ENCODE measurements around the gene FBXW9.
"Not testable (repeated sequence)": the region's sequence is repeated elsewhere in the genome, so short reads cannot be mapped to it uniquely, and the experiment has no call there.

FBXW9 gene

DNA sequence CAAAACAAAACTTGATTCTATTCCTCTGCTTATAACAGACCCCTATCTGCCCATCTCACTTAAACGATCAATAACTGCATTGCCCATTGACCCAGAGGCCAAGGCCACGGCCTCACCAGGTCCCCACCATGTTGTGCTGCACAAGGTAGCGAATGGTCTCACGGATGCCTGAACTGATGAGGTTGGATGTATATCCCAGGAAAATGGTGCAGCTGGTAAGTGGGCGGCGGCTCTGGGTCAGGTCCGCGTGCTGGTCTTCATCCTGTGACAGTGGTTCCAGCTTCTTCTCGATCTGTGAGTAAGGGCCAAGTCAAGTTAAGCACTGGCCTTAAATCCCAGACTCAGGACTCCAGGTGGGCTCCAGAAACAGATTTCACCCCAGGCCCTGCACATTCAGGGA, 16.4 kb downstream of the FBXW9 start:
- DNase-seq (ENCODE audit: low read depth, low spot score): no peak
- no peak overlapping the region for H3K4me3 ChIP-seq (ENCODE audit: low read depth, low read length)
- in situ Hi-C loops (cut with HindIII; ENCODE audit: low sequenced_read_pairs): no loop called here
- TF ChIP-seq, protein P1, sequence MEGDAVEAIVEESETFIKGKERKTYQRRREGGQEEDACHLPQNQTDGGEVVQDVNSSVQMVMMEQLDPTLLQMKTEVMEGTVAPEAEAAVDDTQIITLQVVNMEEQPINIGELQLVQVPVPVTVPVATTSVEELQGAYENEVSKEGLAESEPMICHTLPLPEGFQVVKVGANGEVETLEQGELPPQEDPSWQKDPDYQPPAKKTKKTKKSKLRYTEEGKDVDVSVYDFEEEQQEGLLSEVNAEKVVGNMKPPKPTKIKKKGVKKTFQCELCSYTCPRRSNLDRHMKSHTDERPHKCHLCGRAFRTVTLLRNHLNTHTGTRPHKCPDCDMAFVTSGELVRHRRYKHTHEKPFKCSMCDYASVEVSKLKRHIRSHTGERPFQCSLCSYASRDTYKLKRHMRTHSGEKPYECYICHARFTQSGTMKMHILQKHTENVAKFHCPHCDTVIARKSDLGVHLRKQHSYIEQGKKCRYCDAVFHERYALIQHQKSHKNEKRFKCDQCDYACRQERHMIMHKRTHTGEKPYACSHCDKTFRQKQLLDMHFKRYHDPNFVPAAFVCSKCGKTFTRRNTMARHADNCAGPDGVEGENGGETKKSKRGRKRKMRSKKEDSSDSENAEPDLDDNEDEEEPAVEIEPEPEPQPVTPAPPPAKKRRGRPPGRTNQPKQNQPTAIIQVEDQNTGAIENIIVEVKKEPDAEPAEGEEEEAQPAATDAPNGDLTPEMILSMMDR (IDR thresholded peaks at IDR 0.05; ENCODE audit: low read depth, low read length): no peak

DNA sequence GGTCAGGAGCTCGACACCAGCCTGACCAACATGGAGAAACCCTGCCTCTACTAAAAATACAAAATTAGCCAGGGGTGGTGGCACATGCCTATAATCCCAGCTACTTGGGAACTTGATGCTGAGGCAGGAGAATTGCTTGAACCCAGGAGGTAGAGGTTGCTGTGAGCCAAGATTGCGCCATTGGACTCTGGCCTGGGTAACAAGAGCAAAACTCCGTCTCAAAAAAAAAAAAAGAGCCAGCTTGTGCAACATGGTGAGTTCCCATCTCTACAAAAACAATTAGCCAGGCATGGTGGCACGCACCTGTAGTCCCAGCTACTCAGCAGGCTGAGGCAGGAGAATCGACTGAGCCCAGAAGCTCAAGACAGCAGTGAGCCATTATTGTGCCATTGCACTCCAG, 18.4 kb downstream of the FBXW9 start:
- H3K4me3 ChIP-seq (ENCODE audit: low read depth, low read length); DNase-seq (ENCODE audit: low read depth, low spot score); in situ Hi-C loops (cut with HindIII; ENCODE audit: low sequenced_read_pairs): not testable (repeated sequence)

- in situ Hi-C loops (cut with HindIII; ENCODE audit: low sequenced_read_pairs): no loop called here
- no peak overlapping the region for H3K4me3 ChIP-seq (ENCODE audit: low read depth, low read length)
- TF ChIP-seq, protein P1 (IDR thresholded peaks at IDR 0.05; ENCODE audit: low read depth, low read length): no peak
- no peak for DNase-seq (ENCODE audit: low read depth, low spot score)
Observed at GRCh38 chr19:12676928-12677327, 19.5 kb downstream of the FBXW9 start.

- in situ Hi-C loops (cut with HindIII; ENCODE audit: low sequenced_read_pairs): no loop called here
- peak; percentile 64 for DNase-seq (ENCODE audit: low read depth, low spot score)
- TF ChIP-seq, protein P1 (IDR thresholded peaks at IDR 0.05; ENCODE audit: low read depth, low read length): peak; percentile 94
- H3K4me3 ChIP-seq (ENCODE audit: low read depth, low read length): no peak overlapping the region
Observed at GRCh38 chr19:12676384-12676792, 20.0 kb downstream of the FBXW9 start.

- in situ Hi-C loops (cut with HindIII; ENCODE audit: low sequenced_read_pairs): no loop called here
- no peak overlapping the region for H3K4me3 ChIP-seq (ENCODE audit: low read depth, low read length)
- TF ChIP-seq, protein P1 (IDR thresholded peaks at IDR 0.05; ENCODE audit: low read depth, low read length): no peak
- DNase-seq (ENCODE audit: low read depth, low spot score): no peak
Observed at GRCh38 chr19:12675940-12676339, 20.5 kb downstream of the FBXW9 start.

DNA sequence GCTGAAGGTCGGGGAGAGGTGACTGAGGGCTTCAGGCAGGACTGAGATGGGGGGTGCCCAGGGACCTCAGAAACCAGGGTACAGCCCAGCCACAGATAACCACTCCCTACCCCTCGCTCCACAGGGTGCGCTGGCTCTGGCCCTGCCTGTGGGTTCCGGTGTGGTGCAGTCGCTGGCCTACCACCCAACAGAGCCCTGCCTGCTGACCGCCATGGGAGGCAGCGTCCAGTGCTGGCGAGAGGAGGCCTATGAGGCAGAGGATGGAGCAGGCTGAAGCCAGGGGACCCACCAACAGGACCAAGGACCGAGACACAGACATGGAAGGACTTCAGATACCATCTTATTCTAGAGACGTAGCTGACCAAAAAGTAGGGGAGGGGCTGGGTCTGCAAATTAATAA, 21.0 kb downstream of the FBXW9 start:
- no peak for DNase-seq (ENCODE audit: low read depth, low spot score)
- no peak overlapping the region for H3K4me3 ChIP-seq (ENCODE audit: low read depth, low read length)
- in situ Hi-C loops (cut with HindIII; ENCODE audit: low sequenced_read_pairs): no loop called here

DNA sequence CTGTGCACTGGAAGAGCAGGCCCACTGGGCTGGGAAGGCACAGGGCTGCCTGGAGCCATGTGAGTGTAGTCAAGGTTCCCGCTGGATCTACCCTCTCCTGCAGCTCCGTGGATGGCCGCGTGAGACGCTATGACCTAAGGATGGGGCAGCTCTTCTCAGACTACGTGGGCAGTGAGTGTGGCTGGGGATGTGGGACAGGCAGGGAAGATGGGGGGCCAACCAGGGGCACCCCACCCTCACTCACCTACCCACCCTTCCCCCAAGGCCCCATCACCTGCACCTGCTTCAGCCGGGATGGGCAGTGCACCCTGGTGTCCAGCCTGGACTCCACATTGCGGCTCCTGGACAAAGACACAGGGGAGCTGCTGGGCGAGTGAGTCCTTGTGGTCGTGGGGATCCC, 23.7 kb downstream of the FBXW9 start:
- in situ Hi-C loops (cut with HindIII; ENCODE audit: low sequenced_read_pairs): no loop called here
- H3K4me3 ChIP-seq (ENCODE audit: low read depth, low read length): no peak overlapping the region
- TF ChIP-seq, protein P1 (IDR thresholded peaks at IDR 0.05; ENCODE audit: low read depth, low read length): no peak

More for the DNA sequence above, 21.0 kb downstream of the FBXW9 start:
- TF ChIP-seq, protein P1 (IDR thresholded peaks at IDR 0.05; ENCODE audit: low read depth, low read length): no peak

More for the DNA sequence above, 23.7 kb downstream of the FBXW9 start:
- DNase-seq (ENCODE audit: low read depth, low spot score): no peak
